Astrocyte (in vitro differentiated cells and primary cell): ENCODE measurements around the gene STAB2.

ENCODE experiments used
- EZH2 ChIP-seq: IDR thresholded peaks from 2 replicates; pipeline ENCODE4 v1.6.1; 2012; ENCODE audit warnings: mild to moderate bottlenecking, low read length, inconsistent platforms; ENCODE audit not compliant: insufficient read depth
- TF ChIP-seq, protein P1 (sequence below): IDR thresholded peaks from 2 replicates; pipeline ENCODE4 v1.5.1; 2011; ENCODE audit warnings: low read depth, mild to moderate bottlenecking, inconsistent platforms, low read length, moderate library complexity; ENCODE audit not compliant: insufficient read depth

DNA sequence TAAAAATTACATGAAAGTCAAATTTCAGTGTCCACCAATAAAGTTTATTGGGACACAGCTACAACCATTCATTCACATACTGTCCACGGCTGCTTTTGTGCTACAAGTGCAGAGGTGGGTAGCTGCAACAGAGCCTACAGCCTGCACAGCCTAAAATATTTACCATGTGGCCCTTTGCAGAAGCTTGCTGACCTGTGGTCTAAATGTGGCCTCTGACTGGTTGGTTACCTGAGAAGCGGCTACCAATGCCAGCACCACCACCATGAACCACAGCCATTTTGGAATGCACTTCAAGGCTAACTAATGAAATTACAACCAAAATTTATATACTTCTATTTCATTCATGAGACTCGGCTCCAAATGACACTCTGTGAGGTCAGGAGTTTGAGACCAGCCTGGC, 195.3 kb downstream of the STAB2 start:
- TF ChIP-seq, protein P1, sequence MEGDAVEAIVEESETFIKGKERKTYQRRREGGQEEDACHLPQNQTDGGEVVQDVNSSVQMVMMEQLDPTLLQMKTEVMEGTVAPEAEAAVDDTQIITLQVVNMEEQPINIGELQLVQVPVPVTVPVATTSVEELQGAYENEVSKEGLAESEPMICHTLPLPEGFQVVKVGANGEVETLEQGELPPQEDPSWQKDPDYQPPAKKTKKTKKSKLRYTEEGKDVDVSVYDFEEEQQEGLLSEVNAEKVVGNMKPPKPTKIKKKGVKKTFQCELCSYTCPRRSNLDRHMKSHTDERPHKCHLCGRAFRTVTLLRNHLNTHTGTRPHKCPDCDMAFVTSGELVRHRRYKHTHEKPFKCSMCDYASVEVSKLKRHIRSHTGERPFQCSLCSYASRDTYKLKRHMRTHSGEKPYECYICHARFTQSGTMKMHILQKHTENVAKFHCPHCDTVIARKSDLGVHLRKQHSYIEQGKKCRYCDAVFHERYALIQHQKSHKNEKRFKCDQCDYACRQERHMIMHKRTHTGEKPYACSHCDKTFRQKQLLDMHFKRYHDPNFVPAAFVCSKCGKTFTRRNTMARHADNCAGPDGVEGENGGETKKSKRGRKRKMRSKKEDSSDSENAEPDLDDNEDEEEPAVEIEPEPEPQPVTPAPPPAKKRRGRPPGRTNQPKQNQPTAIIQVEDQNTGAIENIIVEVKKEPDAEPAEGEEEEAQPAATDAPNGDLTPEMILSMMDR, result no peak
- TF ChIP-seq EZH2, result no peak
